Measurements from ENCODE around the gene PAK1. TPM values are rescaled to one million over a fixed set of nuclear protein-coding genes. Genes with fewer than 3 reads are reported as not detected.

PAK1 gene
- total and polyA plus RNA-seq, 9 of the 15 experiments (the other 6 are each of a cell fraction or from before 2014, with no cell fraction given), result 0.52 to 11.7 (median 1.9) TPM

- no peaks in the 10 kb centered on the region for H3K9me3 ChIP-seq (replicated peaks; ENCODE audit: control insufficient read depth, insufficient read depth, low read depth, low read length)
- no peaks in the 10 kb centered on the region for H3K79me2 ChIP-seq (ENCODE audit: control insufficient read depth, insufficient read depth, low read length)
- intact Hi-C loops (cut with micrococcal nuclease), result no loop called here
- BruUV-seq (replicated peaks), result no TSS peak
- DNase-seq (ENCODE audit: extremely low read depth in 1 of 4, low spot score in 3 of 4), result no peak
- H4K20me1 ChIP-seq (replicated peaks; ENCODE audit: control insufficient read depth, insufficient read depth, low read length), result no peaks in the 10 kb centered on the region
- H3K27ac ChIP-seq (ENCODE audit: extremely low read depth, low read depth, low read length), result no peak overlapping the region
- peak overlapping the region; percentile 27 for H3K4me3 ChIP-seq
- no peaks in the 10 kb centered on the region for H3K9me1 ChIP-seq (ENCODE audit: control insufficient read depth, insufficient read depth, low read length)
- H3K27me3 ChIP-seq (ENCODE audit: control insufficient read depth in 2 of 2, insufficient read depth in 2 of 2, low read length in 2 of 2), result peaks cover 8 to 22% of the 10 kb centered on the region in 2 experiments; a peak in 4 of 5 replicates
- H3K4me2 ChIP-seq (ENCODE audit: insufficient read depth, low read length), result peak overlapping the region; percentile 61; the same call in 1 of the 2 replicates
- ATAC-seq, result peak; percentile 51
- in situ Hi-C loops (cut with MboI), result no loop called here
- ChIA-PET CTCF (ENCODE audit: low intra/inter-chr PET ratio) (no interaction called here), POLR2A (interaction anchor here (1.5 kb wide), 1 partner anchor 14 kb away, joined by 3 read pairs; no protein-coding TSS in a partner anchor)
- no peak for TF ChIP-seq EWSR1 (IDR thresholded peaks at IDR 0.05; ENCODE audit: borderline replicate concordance, low read depth, partially characterized antibody)
- peaks cover 0 to 9% of the 10 kb centered on the region in 2 experiments; a peak in 3 of 5 replicates for H3K4me1 ChIP-seq (replicated peaks in 1 of 2; ENCODE audit: control insufficient read depth in 2 of 2, insufficient read depth in 2 of 2, low read length in 2 of 2)
- peak overlapping the region; percentile 23 to 91; a peak in 3 of 4 replicates for H3K9ac ChIP-seq (ENCODE audit: insufficient read depth in 1 of 2, low read depth in 2 of 2, low read length in 2 of 2)
- H2AFZ ChIP-seq (ENCODE audit: low read depth, low read length), result peak overlapping the region; percentile 86
- peak; percentile 55 for FAIRE-seq
- WGBS (ENCODE audit: insufficient coverage, low coverage, missing lambda C conversion rate), result 8% methylated on average over 6 of the region's 6 CpGs
- H3K36me3 ChIP-seq (ENCODE audit: control insufficient read depth, insufficient read depth, low read length), result no peaks in the 10 kb centered on the region
Measured at GRCh38 chr11:77411137-77411707, 62.7 kb downstream of the PAK1 start.

GRCh38 chr11:77410076-77410827 is 63.6 kb downstream of the PAK1 start:
- Histone ChIP-seq H3K36me3 (ENCODE audit: control insufficient read depth, insufficient read depth, low read length) (no peaks in the 10 kb centered on the region), H3K9me1 (ENCODE audit: control insufficient read depth, insufficient read depth, low read length) (no peaks in the 10 kb centered on the region), H3K4me1 (replicated peaks in 1 of 2; ENCODE audit: control insufficient read depth in 2 of 2, insufficient read depth in 2 of 2, low read length in 2 of 2) (peaks cover 0 to 9% of the 10 kb centered on the region in 2 experiments; a peak in 3 of 5 replicates), H3K79me2 (ENCODE audit: control insufficient read depth, insufficient read depth, low read length) (no peaks in the 10 kb centered on the region), H3K27ac (ENCODE audit: extremely low read depth, low read depth, low read length) (no peak overlapping the region), H2AFZ (ENCODE audit: low read depth, low read length) (no peak overlapping the region), H3K27me3 (ENCODE audit: control insufficient read depth in 2 of 2, insufficient read depth in 2 of 2, low read length in 2 of 2) (peaks cover 8 to 22% of the 10 kb centered on the region in 2 experiments; a peak in 4 of 5 replicates), H4K20me1 (replicated peaks; ENCODE audit: control insufficient read depth, insufficient read depth, low read length) (no peaks in the 10 kb centered on the region), H3K9ac (ENCODE audit: insufficient read depth in 1 of 2, low read depth in 2 of 2, low read length in 2 of 2) (no peak overlapping the region), H3K4me3 (no peak overlapping the region), H3K4me2 (ENCODE audit: insufficient read depth, low read length) (no peak overlapping the region), H3K9me3 (replicated peaks; ENCODE audit: control insufficient read depth, insufficient read depth, low read depth, low read length) (no peaks in the 10 kb centered on the region)
- WGBS (ENCODE audit: insufficient coverage, low coverage, missing lambda C conversion rate), result 0% methylated on average over 1 of the region's 4 CpGs
- no peak for DNase-seq (ENCODE audit: extremely low read depth in 1 of 4, low spot score in 3 of 4)
- in situ Hi-C loops (cut with MboI) (no loop called here), intact Hi-C loops (cut with micrococcal nuclease) (no loop called here)
- ATAC-seq, result no peak
- peak; percentile 27; the same call in 1 of the 2 replicates for TF ChIP-seq ZNF263 (CRISPR knock-in tag; IDR thresholded peaks at IDR 0.05; ENCODE audit: borderline replicate concordance)
- TF ChIP-seq, protein P1, sequence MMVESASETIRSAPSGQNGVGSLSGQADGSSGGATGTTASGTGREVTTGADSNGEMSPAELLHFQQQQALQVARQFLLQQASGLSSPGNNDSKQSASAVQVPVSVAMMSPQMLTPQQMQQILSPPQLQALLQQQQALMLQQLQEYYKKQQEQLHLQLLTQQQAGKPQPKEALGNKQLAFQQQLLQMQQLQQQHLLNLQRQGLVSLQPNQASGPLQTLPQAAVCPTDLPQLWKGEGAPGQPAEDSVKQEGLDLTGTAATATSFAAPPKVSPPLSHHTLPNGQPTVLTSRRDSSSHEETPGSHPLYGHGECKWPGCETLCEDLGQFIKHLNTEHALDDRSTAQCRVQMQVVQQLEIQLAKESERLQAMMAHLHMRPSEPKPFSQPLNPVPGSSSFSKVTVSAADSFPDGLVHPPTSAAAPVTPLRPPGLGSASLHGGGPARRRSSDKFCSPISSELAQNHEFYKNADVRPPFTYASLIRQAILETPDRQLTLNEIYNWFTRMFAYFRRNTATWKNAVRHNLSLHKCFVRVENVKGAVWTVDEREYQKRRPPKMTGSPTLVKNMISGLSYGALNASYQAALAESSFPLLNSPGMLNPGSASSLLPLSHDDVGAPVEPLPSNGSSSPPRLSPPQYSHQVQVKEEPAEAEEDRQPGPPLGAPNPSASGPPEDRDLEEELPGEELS (CRISPR knock-in tag; IDR thresholded peaks at IDR 0.05; ENCODE audit: borderline replicate concordance), result no peak
- BruUV-seq (replicated peaks), result no TSS peak
- ChIA-PET CTCF (ENCODE audit: low intra/inter-chr PET ratio) (no interaction called here), POLR2A (no interaction called here)
- FAIRE-seq, result no peak
